SHP77 (cell line): ENCODE results near the gene DNAJB7.
"Not testable (repeated sequence)": the region's sequence is repeated elsewhere in the genome, so short reads cannot be mapped to it uniquely, and the experiment has no call there.

Experiments used
- DNase-seq, 2 experiments: peaks; one replicate each; lab custom pipeline; 2025; lab: John Stamatoyannopoulos, UW

DNAJB7 gene

GRCh38 chr22:40862013-40862412 lies at the start of gene DNAJB7:
Gene DNAJB7 (minus strand): TSS chr22:40862113. CDS start chr22:40861994, 119 bp downstream.
- DNase-seq: no peak

- DNase-seq: no peak
Observed at GRCh38 chr22:40908895-40909294, 47.0 kb upstream of the DNAJB7 start.

- no peak for DNase-seq
Observed at GRCh38 chr22:40904101-40904500, 42.2 kb upstream of the DNAJB7 start.

GRCh38 chr22:40898850-40899357 lies 37.0 kb upstream of the DNAJB7 start:
- peak; percentile 17 for DNase-seq

GRCh38 chr22:40894417-40894816 lies 32.5 kb upstream of the DNAJB7 start:
- no peak for DNase-seq

- DNase-seq: no peak
Observed at GRCh38 chr22:40890881-40891280, 29.0 kb upstream of the DNAJB7 start.

- DNase-seq: no peak
Observed at GRCh38 chr22:40889116-40889515, 27.2 kb upstream of the DNAJB7 start.

GRCh38 chr22:40878922-40879321 lies 17.0 kb upstream of the DNAJB7 start:
- no peak for DNase-seq

- no peak for DNase-seq
Observed at GRCh38 chr22:40877488-40877887, 15.6 kb upstream of the DNAJB7 start.

- DNase-seq: no peak
Observed at GRCh38 chr22:40876907-40877306, 15.0 kb upstream of the DNAJB7 start.

GRCh38 chr22:40875111-40875510 lies 13.2 kb upstream of the DNAJB7 start:
- no peak for DNase-seq

- no peak for DNase-seq
Observed at GRCh38 chr22:40874016-40874415, 12.1 kb upstream of the DNAJB7 start.

- not testable (repeated sequence) for DNase-seq
Observed at GRCh38 chr22:40868379-40868778, 6.5 kb upstream of the DNAJB7 start.

GRCh38 chr22:40867109-40867508 lies 5.2 kb upstream of the DNAJB7 start:
- no peak for DNase-seq

GRCh38 chr22:40862537-40862936 lies 624 bp upstream of the DNAJB7 start:
- no peak for DNase-seq

GRCh38 chr22:40857309-40857855 lies 4.5 kb downstream of the DNAJB7 start:
- DNase-seq: no peak

GRCh38 chr22:40856513-40857308 lies 5.2 kb downstream of the DNAJB7 start, which contains the start of the genes ST13 and XPNPEP3:
Gene ST13 (minus strand): TSS chr22:40856639. CDS start chr22:40856540, 99 bp downstream.
Gene XPNPEP3 (plus strand): TSS chr22:40857148. CDS start chr22:40857182, 34 bp downstream.
- peak; percentile 87 to 90 for DNase-seq

GRCh38 chr22:40855979-40856512 lies 5.9 kb downstream of the DNAJB7 start:
- peak; percentile 4 to 19 for DNase-seq

- no peak for DNase-seq
Observed at GRCh38 chr22:40855071-40855978, 6.6 kb downstream of the DNAJB7 start.

GRCh38 chr22:40853961-40854360 lies 8.0 kb downstream of the DNAJB7 start:
- DNase-seq: no peak

- no peak for DNase-seq
Observed at GRCh38 chr22:40853333-40853732, 8.6 kb downstream of the DNAJB7 start.

GRCh38 chr22:40845816-40846215 lies 16.1 kb downstream of the DNAJB7 start:
- not testable (repeated sequence) for DNase-seq
